HL-60/S4 treated with phorbol 12-myristate 13-acetate at 8.2 ng/mL for 4 days and 3 days (cell line): ENCODE measurements around the gene NENF.

ENCODE experiments used
- in situ Hi-C: fragments of 300-500 bp; cut with MboI; formaldehyde crosslinking; loops from 2 replicates; pipeline ENCODE4 v1.15.0; 2022; ENCODE audit warnings: low sequenced_read_pairs

NENF gene

GRCh38 chr1:212491454-212491853, 58.7 kb downstream of the NENF start:
- in situ Hi-C loops: loop anchor here (25.0 kb wide), 1 partner anchor 121 kb away; the partner anchor contains the start of gene ATF3
